Peyer's patch (tissue), 4 donors: Measurements from ENCODE around the gene GALM. TPM values are rescaled to one million over a fixed set of nuclear protein-coding genes. Genes with fewer than 3 reads are reported as not detected.

ENCODE experiments used
- DNase-seq, 3 donors: peaks; one replicate each; pipeline ENCODE4 v3.0.0-alpha.2; 2017 to 2019
- H3K27ac ChIP-seq, 4 donors: fragments of 200-600 bp; sonication (generic); one replicate each; pipeline ENCODE4 v1.5.1; 2016 to 2019
- H3K27me3 ChIP-seq, 2 donors: fragments of 200-600 bp; sonication (generic); one replicate each; pipeline ENCODE4 v1.5.1; 2019
- H3K36me3 ChIP-seq, 3 donors: fragments of 200-600 bp; sonication (generic); one replicate each; pipeline ENCODE4 v1.5.1; 2016 to 2019
- H3K4me1 ChIP-seq, 4 donors: fragments of 200-600 bp; sonication (generic); one replicate each; pipeline ENCODE4 v1.5.1; 2016 to 2019
- H3K4me3 ChIP-seq, 4 donors: fragments of 200-600 bp; sonication (generic); 1 replicate in 3 of 4; 2 replicates in 1 of 4; pipeline ENCODE4 v1.5.1; 2016 to 2019; ENCODE audit warnings: mild to moderate bottlenecking in 1 of 4
- H3K9me3 ChIP-seq, 4 donors: fragments of 200-600 bp; sonication (generic); one replicate each; pipeline ENCODE4 v1.5.1; 2016 to 2019; ENCODE audit warnings: mild to moderate bottlenecking in 1 of 4
- POLR2A ChIP-seq, 2 donors: fragments of 450-650 bp; IDR thresholded peaks; one replicate each; pipeline ENCODE4 v1.5.1; 2017; ENCODE audit warnings: antibody characterized with exemption in 2 of 2, mild to moderate bottlenecking in 2 of 2, moderate library complexity in 2 of 2
- total RNA-seq, 4 donors: library from RNA; depleted of rRNA; stranded (reverse); fragments of >200 nt; gene quantifications; one replicate each; pipeline ENCODE4 v1.1.0, GENCODE V29; 2016
- TF ChIP-seq, protein P1 (sequence below), 6 experiments: fragments of 450-650 bp in 4 of 6; fragments of 200-600 bp in 2 of 6; sonication (generic) in 1 of 6; IDR thresholded peaks; one replicate each; pipeline ENCODE4 v1.5.1; 2017 to 2019; ENCODE audit warnings: antibody characterized with exemption in 6 of 6, mild to moderate bottlenecking in 3 of 6, moderate library complexity in 1 of 6

Gene GALM
- total RNA-seq, 4 donors from 2014 or later: 68.1 to 118 (median 86.0) TPM

DNA sequence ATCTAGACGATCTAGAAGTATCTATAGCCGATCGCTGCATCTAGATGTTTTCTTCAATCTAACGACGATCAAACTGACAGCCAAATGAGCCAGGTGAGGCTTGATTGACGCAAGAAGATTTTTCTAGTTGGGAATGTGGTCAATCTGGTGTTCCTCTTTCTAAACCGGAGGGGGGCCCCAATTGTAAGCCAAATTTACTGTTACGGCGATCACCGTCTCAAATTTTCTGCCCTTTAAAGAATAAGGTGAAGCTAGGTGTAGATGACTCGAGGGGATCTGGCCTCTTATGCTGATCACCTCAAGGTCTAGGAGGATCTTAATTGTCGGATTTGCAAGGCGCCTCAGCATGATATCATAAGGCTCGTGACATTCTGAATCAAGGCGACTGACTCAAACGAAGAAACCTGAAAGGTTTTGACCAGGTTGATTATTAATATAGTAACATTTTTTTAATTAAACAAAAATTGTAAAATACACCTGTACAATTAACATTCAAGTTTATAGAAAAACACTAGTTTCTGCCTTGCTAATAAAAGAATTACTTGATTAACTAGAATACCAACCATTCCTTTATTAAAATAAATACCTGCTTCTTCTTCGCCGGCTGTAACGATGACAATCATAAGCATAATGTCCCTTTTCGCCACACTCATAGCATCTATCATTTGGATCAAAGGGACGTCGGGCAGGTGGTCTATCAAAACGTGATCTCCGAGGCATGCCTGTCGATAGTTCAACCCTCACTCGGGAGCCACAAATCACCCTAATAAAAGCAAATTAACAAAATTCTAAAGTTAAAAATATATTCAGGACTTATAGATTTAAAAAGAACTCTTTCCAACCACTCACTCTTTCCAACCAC lies 83.3 kb downstream of the GALM start:
- Histone ChIP-seq H3K36me3 (peaks cover 0 to 58% (median 0%) of the 10 kb centered on the region in 3 donors), H3K27me3 (no peaks in the 10 kb centered on the region), H3K4me3 (peak overlapping the region; percentile 85 to 98 (median 94)), H3K9me3 (no peaks in the 10 kb centered on the region), H3K4me1 (peaks cover 0 to 48% (median 4%) of the 10 kb centered on the region in 4 donors), H3K27ac (peak overlapping the region in 2 of 4 donors; percentile 12 to 98)
- TF ChIP-seq, protein P1, sequence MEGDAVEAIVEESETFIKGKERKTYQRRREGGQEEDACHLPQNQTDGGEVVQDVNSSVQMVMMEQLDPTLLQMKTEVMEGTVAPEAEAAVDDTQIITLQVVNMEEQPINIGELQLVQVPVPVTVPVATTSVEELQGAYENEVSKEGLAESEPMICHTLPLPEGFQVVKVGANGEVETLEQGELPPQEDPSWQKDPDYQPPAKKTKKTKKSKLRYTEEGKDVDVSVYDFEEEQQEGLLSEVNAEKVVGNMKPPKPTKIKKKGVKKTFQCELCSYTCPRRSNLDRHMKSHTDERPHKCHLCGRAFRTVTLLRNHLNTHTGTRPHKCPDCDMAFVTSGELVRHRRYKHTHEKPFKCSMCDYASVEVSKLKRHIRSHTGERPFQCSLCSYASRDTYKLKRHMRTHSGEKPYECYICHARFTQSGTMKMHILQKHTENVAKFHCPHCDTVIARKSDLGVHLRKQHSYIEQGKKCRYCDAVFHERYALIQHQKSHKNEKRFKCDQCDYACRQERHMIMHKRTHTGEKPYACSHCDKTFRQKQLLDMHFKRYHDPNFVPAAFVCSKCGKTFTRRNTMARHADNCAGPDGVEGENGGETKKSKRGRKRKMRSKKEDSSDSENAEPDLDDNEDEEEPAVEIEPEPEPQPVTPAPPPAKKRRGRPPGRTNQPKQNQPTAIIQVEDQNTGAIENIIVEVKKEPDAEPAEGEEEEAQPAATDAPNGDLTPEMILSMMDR (IDR thresholded peaks at IDR 0.05): no peak
- TF ChIP-seq POLR2A (IDR thresholded peaks at IDR 0.05): no peak
- DNase-seq: no peak

DNA sequence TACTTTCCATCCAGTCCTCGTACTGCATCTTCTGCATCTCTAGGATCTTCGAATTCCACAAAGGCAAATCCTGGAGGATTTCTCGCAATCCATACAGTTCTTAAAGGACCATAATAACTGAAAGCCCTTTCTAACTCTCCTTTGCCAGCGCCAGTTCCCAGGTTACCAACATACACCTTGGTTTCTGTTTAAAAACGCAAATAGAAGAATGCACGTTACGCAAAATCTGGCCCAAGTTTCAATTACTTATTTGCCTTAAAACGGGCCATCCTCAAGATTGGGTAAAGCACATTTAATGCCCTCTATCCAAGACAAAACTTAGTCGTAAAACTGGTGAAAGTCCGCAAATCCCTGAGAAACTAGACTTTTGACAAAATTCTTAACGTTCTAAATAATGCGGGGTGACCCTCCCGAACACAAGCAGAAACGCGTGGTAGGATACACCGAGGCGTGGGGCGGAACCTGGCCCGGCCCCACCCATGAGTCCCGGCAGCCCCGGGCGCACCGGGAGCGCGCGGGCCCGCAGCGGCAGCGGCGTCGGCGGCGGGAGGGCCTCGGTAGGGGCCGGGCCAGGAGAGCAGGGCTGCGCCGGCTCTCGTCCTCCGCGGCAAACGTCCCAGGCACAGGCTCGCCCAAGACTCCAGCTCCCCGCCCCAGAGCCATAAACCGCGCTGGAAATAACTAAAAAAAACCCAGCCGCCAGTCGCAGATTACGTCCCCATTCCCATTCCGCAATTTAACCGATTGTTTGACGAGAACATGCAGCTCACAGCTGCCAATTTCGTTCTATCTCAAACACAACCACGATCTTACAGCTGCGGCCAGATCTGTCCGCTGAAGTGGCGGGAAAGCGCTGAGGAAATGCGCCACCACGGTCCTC lies 84.3 kb downstream of the GALM start:
- TF ChIP-seq, protein P1 (IDR thresholded peaks at IDR 0.05): no peak
- peak; percentile 17 to 66 for TF ChIP-seq POLR2A (IDR thresholded peaks at IDR 0.05)
- Histone ChIP-seq H3K27ac (peak overlapping the region; percentile 96 to 99 (median 98)), H3K4me1 (peaks cover 0 to 43% (median 4%) of the 10 kb centered on the region in 4 donors)

GRCh38 chr2:38750891-38751595 lies 85.1 kb downstream of the GALM start, which contains the start of gene SRSF7:
Gene SRSF7 (minus strand): TSS chr2:38751361. CDS start chr2:38751256, 105 bp downstream.
- DNase-seq: peak; percentile 96 to 99 (median 99)
- H3K4me3 ChIP-seq: peak within 1 kb of the TSS; percentile 85 to 98 (median 94)
- no peaks in the 10 kb centered on the region for H3K9me3 ChIP-seq
- peaks cover 0 to 36% (median 4%) of the 10 kb centered on the region in 4 donors for H3K4me1 ChIP-seq
- no peaks in the 10 kb centered on the region for H3K27me3 ChIP-seq
- H3K36me3 ChIP-seq: peaks cover 0 to 42% (median 0%) of the 10 kb centered on the region in 3 donors
- H3K27ac ChIP-seq: peak within 1 kb of the TSS; percentile 96 to 99 (median 98)
- peak; percentile 100 for TF ChIP-seq POLR2A (IDR thresholded peaks at IDR 0.05)
- TF ChIP-seq, protein P1 (IDR thresholded peaks at IDR 0.05): peak in 2 of 6 experiments; percentile 15 to 16

More for the DNA sequence above, 84.3 kb downstream of the GALM start:
- peaks cover 0 to 50% (median 0%) of the 10 kb centered on the region in 3 donors for H3K36me3 ChIP-seq
- no peaks in the 10 kb centered on the region for H3K27me3 ChIP-seq
- DNase-seq: peak; percentile 58 to 80 (median 77)
- no peaks in the 10 kb centered on the region for H3K9me3 ChIP-seq
- H3K4me3 ChIP-seq: peak overlapping the region; percentile 85 to 98 (median 94)

GRCh38 chr2:38751596-38752410 lies 85.9 kb downstream of the GALM start:
- Histone ChIP-seq H3K4me1 (peaks cover 0 to 28% (median 4%) of the 10 kb centered on the region in 4 donors), H3K4me3 (peak overlapping the region; percentile 85 to 98 (median 94)), H3K27me3 (no peaks in the 10 kb centered on the region), H3K27ac (peak overlapping the region; percentile 96 to 99 (median 98)), H3K9me3 (no peaks in the 10 kb centered on the region), H3K36me3 (peaks cover 0 to 34% (median 0%) of the 10 kb centered on the region in 3 donors)
- peak in 1 of 3 donors; percentile 24 for DNase-seq
- TF ChIP-seq, protein P1 (IDR thresholded peaks at IDR 0.05): no peak
- no peak for TF ChIP-seq POLR2A (IDR thresholded peaks at IDR 0.05)
